Measurements from ENCODE around the gene CTSL.

DNA sequence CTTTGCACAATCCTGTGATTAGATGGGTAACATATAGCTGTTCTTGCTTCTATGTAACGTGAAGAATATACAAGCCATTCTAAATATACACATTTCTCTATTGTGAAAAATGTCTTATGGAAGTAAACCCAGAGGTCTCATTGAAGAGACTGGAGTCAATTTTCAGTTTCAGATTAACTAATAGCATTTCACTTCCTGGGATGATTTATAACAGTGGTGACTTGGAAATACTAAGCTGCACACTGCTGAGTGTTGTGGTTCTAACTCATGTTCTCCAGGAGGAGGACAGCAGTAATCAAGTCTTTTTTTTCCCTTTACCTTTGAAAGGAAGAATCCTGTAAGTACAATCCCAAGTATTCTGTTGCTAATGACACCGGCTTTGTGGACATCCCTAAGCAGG lies 3.3 kb downstream of the CTSL start:
- TF ChIP-seq, protein P1, sequence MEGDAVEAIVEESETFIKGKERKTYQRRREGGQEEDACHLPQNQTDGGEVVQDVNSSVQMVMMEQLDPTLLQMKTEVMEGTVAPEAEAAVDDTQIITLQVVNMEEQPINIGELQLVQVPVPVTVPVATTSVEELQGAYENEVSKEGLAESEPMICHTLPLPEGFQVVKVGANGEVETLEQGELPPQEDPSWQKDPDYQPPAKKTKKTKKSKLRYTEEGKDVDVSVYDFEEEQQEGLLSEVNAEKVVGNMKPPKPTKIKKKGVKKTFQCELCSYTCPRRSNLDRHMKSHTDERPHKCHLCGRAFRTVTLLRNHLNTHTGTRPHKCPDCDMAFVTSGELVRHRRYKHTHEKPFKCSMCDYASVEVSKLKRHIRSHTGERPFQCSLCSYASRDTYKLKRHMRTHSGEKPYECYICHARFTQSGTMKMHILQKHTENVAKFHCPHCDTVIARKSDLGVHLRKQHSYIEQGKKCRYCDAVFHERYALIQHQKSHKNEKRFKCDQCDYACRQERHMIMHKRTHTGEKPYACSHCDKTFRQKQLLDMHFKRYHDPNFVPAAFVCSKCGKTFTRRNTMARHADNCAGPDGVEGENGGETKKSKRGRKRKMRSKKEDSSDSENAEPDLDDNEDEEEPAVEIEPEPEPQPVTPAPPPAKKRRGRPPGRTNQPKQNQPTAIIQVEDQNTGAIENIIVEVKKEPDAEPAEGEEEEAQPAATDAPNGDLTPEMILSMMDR (IDR thresholded peaks at IDR 0.05; ENCODE audit: borderline replicate concordance, extremely low read depth, low read length, poor library complexity, severe bottlenecking) = no peak
- no peak for TF ChIP-seq EZH2 (IDR thresholded peaks at IDR 0.05; ENCODE audit: borderline replicate concordance, low read depth, low read length, severe bottlenecking)

Data from DND-41 (cell line).